Measurements from ENCODE around the gene NDUFV2.

NDUFV2 gene

GRCh38 chr18:9069601-9070000 is 32.9 kb upstream of the NDUFV2 start:
- H3K27me3 Mint-ChIP-seq (ENCODE audit: low read depth, poor library complexity): no peaks in the 10 kb centered on the region
- no peaks in the 10 kb centered on the region for H3K9me3 Mint-ChIP-seq

GRCh38 chr18:9070212-9070611 is 32.3 kb upstream of the NDUFV2 start:
- Mint-ChIP-seq H3K27me3 (ENCODE audit: low read depth, poor library complexity) (peaks cover 2% of the 10 kb centered on the region), H3K9me3 (no peaks in the 10 kb centered on the region), H3K36me3 (ENCODE audit: low read depth) (no peaks in the 10 kb centered on the region), H3K4me3 (no peak overlapping the region), H3K4me1 (peaks cover 6% of the 10 kb centered on the region), H3K27ac (no peak overlapping the region)
- TF ChIP-seq CTCF (IDR thresholded peaks at IDR 0.05): no peak
- DNase-seq: no peak

More at GRCh38 chr18:9069601-9070000, 32.9 kb upstream of the NDUFV2 start:
- no peak overlapping the region for H3K27ac Mint-ChIP-seq
- H3K4me1 Mint-ChIP-seq: peaks cover 6% of the 10 kb centered on the region
- TF ChIP-seq CTCF (IDR thresholded peaks at IDR 0.05): no peak
- DNase-seq: no peak
- no peaks in the 10 kb centered on the region for H3K36me3 Mint-ChIP-seq (ENCODE audit: low read depth)
- H3K4me3 Mint-ChIP-seq: no peak overlapping the region

- peaks cover 11% of the 10 kb centered on the region for H3K4me1 Mint-ChIP-seq
- no peaks in the 10 kb centered on the region for H3K9me3 Mint-ChIP-seq
- DNase-seq: no peak
- no peak for TF ChIP-seq CTCF (IDR thresholded peaks at IDR 0.05)
- H3K4me3 Mint-ChIP-seq: no peak overlapping the region
- H3K27ac Mint-ChIP-seq: peak overlapping the region; percentile 23
- H3K36me3 Mint-ChIP-seq (ENCODE audit: low read depth): no peaks in the 10 kb centered on the region
- peaks cover 5% of the 10 kb centered on the region for H3K27me3 Mint-ChIP-seq (ENCODE audit: low read depth, poor library complexity)
Observed at GRCh38 chr18:9079818-9080528, 22.5 kb upstream of the NDUFV2 start.

- Mint-ChIP-seq H3K27me3 (ENCODE audit: low read depth, poor library complexity) (no peaks in the 10 kb centered on the region), H3K4me3 (no peak overlapping the region)
Observed at GRCh38 chr18:9081940-9082339, 20.6 kb upstream of the NDUFV2 start.

GRCh38 chr18:9082711-9083510 is 19.6 kb upstream of the NDUFV2 start:
- H3K9me3 Mint-ChIP-seq: no peaks in the 10 kb centered on the region
- no peaks in the 10 kb centered on the region for H3K27me3 Mint-ChIP-seq (ENCODE audit: low read depth, poor library complexity)
- H3K4me1 Mint-ChIP-seq: peaks cover 11% of the 10 kb centered on the region
- H3K4me3 Mint-ChIP-seq: no peak overlapping the region
- H3K36me3 Mint-ChIP-seq (ENCODE audit: low read depth): no peaks in the 10 kb centered on the region
- no peak overlapping the region for H3K27ac Mint-ChIP-seq
- DNase-seq: no peak
- TF ChIP-seq CTCF (IDR thresholded peaks at IDR 0.05): no peak

More at GRCh38 chr18:9081940-9082339, 20.6 kb upstream of the NDUFV2 start:
- Mint-ChIP-seq H3K27ac (no peak overlapping the region), H3K4me1 (peaks cover 11% of the 10 kb centered on the region), H3K9me3 (no peaks in the 10 kb centered on the region), H3K36me3 (ENCODE audit: low read depth) (no peaks in the 10 kb centered on the region)
- no peak for DNase-seq
- no peak for TF ChIP-seq CTCF (IDR thresholded peaks at IDR 0.05)

All from nephron progenitor cell (in vitro differentiated cells).